HG03097 (cell line): ENCODE data around the gene SLC9A9.
"Not testable (repeated sequence)": the region's sequence is repeated elsewhere in the genome, so short reads cannot be mapped to it uniquely, and the experiment has no call there.

ENCODE experiments used
- ATAC-seq: cut with Tn5 transposase; IDR thresholded peaks from one replicate; pipeline ENCODE4 v1.9.1; 2021; ENCODE audit not compliant: unreplicated experiment, low FRiP score

SLC9A9 gene

GRCh38 chr3:143431298-143431697, 417.0 kb downstream of the SLC9A9 start:
- ATAC-seq = not testable (repeated sequence)

GRCh38 chr3:143430568-143430967, 417.7 kb downstream of the SLC9A9 start:
- no peak for ATAC-seq

GRCh38 chr3:143429628-143430514, 418.4 kb downstream of the SLC9A9 start:
- ATAC-seq = no peak

GRCh38 chr3:143428294-143428693, 420.0 kb downstream of the SLC9A9 start:
- ATAC-seq = no peak

- ATAC-seq = no peak
These were observed 420.6 kb downstream of the SLC9A9 start for GRCh38 chr3:143427631-143428030.

- no peak for ATAC-seq
These were observed 423.4 kb downstream of the SLC9A9 start for GRCh38 chr3:143424874-143425273.

GRCh38 chr3:143421556-143421955, 426.7 kb downstream of the SLC9A9 start:
- no peak for ATAC-seq

GRCh38 chr3:143419611-143420010, 428.7 kb downstream of the SLC9A9 start:
- no peak for ATAC-seq

GRCh38 chr3:143418391-143418790, 429.9 kb downstream of the SLC9A9 start:
- ATAC-seq = no peak

GRCh38 chr3:143416229-143416628, 432.0 kb downstream of the SLC9A9 start:
- ATAC-seq = no peak

GRCh38 chr3:143414571-143415253, 433.6 kb downstream of the SLC9A9 start:
- ATAC-seq = no peak

GRCh38 chr3:143413372-143413771, 434.9 kb downstream of the SLC9A9 start:
- no peak for ATAC-seq

- no peak for ATAC-seq
These were observed 436.2 kb downstream of the SLC9A9 start for GRCh38 chr3:143412084-143412483.

GRCh38 chr3:143410259-143410658, 438.0 kb downstream of the SLC9A9 start:
- ATAC-seq = no peak

- ATAC-seq = no peak
These were observed 439.5 kb downstream of the SLC9A9 start for GRCh38 chr3:143408771-143409170.

- ATAC-seq = no peak
These were observed 445.7 kb downstream of the SLC9A9 start for GRCh38 chr3:143402602-143403001.

GRCh38 chr3:143396790-143397189, 451.5 kb downstream of the SLC9A9 start:
- ATAC-seq = no peak

GRCh38 chr3:143389388-143389787, 458.9 kb downstream of the SLC9A9 start:
- ATAC-seq = no peak

GRCh38 chr3:143387425-143387824, 460.8 kb downstream of the SLC9A9 start:
- ATAC-seq = no peak

GRCh38 chr3:143384076-143384475, 464.2 kb downstream of the SLC9A9 start:
- no peak for ATAC-seq

GRCh38 chr3:143383421-143383820, 464.8 kb downstream of the SLC9A9 start:
- ATAC-seq = no peak

GRCh38 chr3:143382816-143383215, 465.5 kb downstream of the SLC9A9 start:
- no peak for ATAC-seq
